ENCODE measurements around the gene SPATA4.

Gene SPATA4

DNA sequence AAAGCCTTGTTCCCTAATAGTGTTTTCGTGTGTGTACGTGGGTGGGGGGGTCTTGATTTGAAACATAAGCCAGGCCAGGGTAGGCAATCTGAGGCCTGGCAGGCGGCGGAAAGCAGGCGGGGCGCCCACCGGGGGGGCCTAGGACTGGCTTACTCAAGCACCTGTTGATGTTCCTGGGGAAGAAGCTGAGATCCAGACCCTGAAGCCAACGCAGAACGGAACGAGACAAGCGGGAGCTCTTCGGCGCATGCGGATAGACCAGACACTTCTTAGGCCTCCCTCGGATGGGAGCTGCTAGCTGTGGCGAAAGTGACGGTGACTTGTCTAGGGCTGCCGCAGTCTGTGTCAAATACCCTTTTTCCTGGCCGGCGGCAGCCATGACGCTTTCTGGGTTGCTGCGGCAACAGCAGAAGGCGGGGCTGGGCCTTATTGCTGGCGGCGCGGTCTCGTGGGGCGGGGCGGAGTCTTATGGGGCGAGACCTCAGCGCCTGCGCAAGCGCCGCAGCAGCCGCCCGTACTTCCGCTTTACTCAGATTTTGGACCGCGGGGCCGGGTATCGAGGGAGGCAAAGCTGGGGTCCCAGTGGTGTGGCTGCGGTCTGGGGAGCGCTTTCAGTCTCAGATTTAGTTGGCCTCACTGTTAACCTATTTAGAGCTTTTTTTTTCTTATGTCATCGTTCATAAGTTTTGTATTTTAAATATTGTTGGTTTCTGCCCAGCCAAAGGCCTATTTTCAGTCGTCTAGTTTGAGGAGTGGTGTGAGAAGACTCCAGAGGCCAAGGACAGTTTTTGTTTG is at the start of gene SPATA4:
Gene SPATA4, minus strand, starts transcription at position 402 of the 795 bp plus-strand sequence. Its CDS starts 23 bp downstream, at position 379.
- H3K27ac ChIP-seq, result peak within 1 kb of the TSS; percentile 55
- TF ChIP-seq, protein P1, sequence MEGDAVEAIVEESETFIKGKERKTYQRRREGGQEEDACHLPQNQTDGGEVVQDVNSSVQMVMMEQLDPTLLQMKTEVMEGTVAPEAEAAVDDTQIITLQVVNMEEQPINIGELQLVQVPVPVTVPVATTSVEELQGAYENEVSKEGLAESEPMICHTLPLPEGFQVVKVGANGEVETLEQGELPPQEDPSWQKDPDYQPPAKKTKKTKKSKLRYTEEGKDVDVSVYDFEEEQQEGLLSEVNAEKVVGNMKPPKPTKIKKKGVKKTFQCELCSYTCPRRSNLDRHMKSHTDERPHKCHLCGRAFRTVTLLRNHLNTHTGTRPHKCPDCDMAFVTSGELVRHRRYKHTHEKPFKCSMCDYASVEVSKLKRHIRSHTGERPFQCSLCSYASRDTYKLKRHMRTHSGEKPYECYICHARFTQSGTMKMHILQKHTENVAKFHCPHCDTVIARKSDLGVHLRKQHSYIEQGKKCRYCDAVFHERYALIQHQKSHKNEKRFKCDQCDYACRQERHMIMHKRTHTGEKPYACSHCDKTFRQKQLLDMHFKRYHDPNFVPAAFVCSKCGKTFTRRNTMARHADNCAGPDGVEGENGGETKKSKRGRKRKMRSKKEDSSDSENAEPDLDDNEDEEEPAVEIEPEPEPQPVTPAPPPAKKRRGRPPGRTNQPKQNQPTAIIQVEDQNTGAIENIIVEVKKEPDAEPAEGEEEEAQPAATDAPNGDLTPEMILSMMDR (conservative IDR thresholded peaks at IDR 0.05), result no peak

DNA sequence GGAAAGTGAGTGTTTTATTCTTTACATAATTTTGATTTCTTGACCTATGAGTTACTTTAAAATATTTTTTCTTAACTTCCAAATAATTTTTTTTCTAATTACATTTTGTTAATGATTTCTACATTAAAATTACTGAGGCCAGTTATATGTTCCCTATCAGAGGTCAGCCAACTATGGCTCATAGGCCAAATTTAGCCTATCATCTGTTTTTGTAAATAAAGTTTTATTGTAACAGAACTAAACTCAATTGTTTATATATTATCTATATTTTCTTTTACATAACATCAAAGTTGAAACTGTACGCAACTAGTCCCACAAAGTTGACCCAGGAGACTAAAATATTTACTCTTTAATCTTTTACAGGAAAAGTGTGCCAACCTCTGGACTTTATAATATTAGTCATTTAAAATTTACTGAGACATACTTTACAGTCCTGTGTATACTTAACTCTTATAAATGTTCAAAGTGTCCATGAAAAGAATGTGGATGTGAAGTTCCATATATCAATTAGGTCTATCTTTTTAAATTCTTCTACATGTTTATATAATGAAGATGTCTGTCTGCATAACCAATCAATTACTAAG is 47.5 kb upstream of the SPATA4 start:
- TF ChIP-seq, protein P1 (conservative IDR thresholded peaks at IDR 0.05), result no peak
- H3K27ac ChIP-seq, result no peak overlapping the region

DNA sequence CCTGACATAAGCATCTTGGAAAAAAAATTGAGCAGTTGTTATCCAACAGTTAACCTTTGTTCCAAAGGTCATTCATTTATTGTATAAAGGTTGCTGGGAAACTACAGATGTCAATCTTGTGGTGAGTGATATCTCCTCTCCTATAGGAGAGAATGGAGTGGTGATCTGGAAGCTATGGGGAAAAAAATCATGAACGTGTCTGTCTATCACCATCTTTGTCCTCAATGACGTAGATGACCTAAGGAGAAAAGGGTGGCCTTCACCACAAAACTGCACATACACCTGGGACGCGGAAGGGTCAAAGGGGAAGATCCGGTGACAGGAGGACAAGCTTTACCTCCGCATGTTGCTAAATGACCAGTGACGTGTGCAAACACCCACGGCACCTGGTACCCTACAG is 46.3 kb upstream of the SPATA4 start:
- H3K27ac ChIP-seq, result no peak overlapping the region
- TF ChIP-seq, protein P1 (conservative IDR thresholded peaks at IDR 0.05), result no peak

DNA sequence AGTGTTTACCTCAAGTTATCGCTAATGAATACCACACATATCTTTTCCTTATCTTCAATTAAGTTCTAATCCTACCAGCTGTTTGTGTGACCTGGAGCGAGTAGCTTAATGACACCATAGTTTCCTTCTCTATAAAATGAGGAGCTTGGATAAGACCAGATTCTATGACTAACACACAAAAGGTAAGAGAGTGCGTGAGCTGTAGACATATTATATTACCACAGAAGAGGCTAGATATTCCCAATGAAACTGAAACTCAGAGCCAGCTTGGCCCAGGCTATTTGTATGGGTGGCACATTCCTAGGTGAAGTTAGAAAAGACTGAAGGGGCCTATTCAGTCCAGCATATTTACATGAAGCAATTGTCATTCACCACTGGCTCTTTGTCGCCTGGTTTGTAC is 43.4 kb upstream of the SPATA4 start:
- peak overlapping the region; percentile 54 for H3K27ac ChIP-seq
- TF ChIP-seq, protein P1 (conservative IDR thresholded peaks at IDR 0.05), result no peak

DNA sequence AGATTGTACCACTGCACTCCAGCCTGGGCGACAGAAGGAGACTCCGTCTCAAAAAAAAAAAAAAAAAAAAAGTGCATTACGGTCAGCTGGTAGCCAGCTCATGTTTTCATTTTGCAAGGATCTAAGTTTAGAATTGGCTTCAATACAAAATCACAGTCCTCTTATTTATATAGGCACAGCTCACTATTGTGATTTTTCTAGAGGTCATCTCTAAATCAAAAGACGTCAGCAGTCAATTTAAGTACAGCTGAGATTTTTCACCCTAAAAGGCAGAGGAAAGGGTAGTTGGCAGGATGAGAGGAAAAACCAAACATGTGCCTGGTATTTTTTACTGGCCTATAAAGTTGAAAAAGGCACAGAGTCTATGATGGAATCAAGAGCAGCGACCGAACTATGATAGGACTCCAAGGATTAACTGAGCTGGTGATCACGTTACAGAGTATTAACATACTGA is 42.8 kb upstream of the SPATA4 start:
- TF ChIP-seq, protein P1 (conservative IDR thresholded peaks at IDR 0.05), result no peak
- H3K27ac ChIP-seq, result peak overlapping the region; percentile 54

DNA sequence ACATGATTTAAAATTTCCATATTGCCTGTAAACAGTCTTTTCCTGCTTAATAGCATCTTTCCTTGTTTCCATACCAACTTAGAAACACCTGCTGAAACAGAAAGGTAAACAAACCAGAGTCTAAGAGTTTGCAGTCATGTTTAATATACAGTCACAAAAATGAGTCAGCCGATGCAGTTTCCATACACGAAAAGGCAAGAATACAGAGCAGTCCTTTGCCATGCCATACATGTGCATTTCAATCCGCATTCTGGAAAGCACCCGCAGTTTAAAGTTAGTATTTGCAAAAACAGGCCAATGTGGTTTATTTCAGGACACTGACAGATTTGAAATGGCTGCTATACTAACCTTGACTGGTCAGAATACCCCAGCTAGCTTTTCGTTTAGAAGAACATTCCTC is 41.6 kb upstream of the SPATA4 start:
- H3K27ac ChIP-seq, result no peak overlapping the region
- TF ChIP-seq, protein P1 (conservative IDR thresholded peaks at IDR 0.05), result no peak

DNA sequence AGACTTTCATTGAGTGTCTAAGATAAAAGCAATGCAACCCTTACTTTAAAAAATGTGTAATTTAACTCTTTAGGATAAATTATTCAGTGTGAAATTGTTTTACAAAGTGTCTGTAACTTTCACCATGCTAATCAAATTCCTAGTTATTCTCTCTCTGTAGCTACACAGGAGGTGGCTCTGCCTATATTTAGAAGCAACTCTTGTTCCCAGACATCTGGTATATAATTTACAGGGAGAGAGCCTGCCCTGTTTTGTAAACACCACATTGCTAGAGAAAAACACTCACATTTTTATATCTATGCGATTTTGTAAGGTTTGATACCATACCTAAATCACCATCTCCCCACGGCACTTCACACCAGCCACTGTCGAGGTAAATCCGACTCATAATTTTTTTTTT is 35.5 kb upstream of the SPATA4 start:
- TF ChIP-seq, protein P1 (conservative IDR thresholded peaks at IDR 0.05), result no peak
- H3K27ac ChIP-seq, result no peak overlapping the region

Data from VCaP (cell line).